Measurements from ENCODE around the gene LUZP2. TPM values are rescaled to one million over a fixed set of nuclear protein-coding genes. Genes with fewer than 3 reads are reported as not detected.

LUZP2 gene
- total RNA-seq, 2 experiments from 2014 or later = not detected

- Histone ChIP-seq H3K36me3 (ENCODE audit: insufficient read depth, low read length) (no peaks in the 10 kb centered on the region), H3K27me3 (ENCODE audit: control insufficient read depth in 1 of 2, insufficient read depth in 2 of 2, low read length in 2 of 2) (no peaks in the 10 kb centered on the region), H3K4me3 (ENCODE audit: low read length) (no peak overlapping the region), H3K4me1 (ENCODE audit: insufficient read depth, low read length) (no peaks in the 10 kb centered on the region), H3K27ac (ENCODE audit: low read depth in 1 of 2, low read length in 2 of 2) (no peak overlapping the region), H3K9me3 (ENCODE audit: control insufficient read depth in 1 of 2, insufficient read depth in 1 of 2, low read length in 2 of 2) (peaks cover 0 to 15% of the 10 kb centered on the region in 2 experiments)
- Mint-ChIP-seq H3K27me3 (no peaks in the 10 kb centered on the region), H3K4me3 (no peak overlapping the region), H3K36me3 (ENCODE audit: low read depth) (no peaks in the 10 kb centered on the region), H3K9me3 (peaks cover 9% of the 10 kb centered on the region), H3K27ac (no peak overlapping the region), H3K4me1 (ENCODE audit: low read depth) (no peaks in the 10 kb centered on the region)
- ChIA-PET CTCF (no interaction called here), POLR2A (no interaction called here)
- ATAC-seq (ENCODE audit: poor library complexity) = no peak
- intact Hi-C loops (cut with DNase I, micrococcal nuclease) = no loop called here
- TF ChIP-seq, protein P1, sequence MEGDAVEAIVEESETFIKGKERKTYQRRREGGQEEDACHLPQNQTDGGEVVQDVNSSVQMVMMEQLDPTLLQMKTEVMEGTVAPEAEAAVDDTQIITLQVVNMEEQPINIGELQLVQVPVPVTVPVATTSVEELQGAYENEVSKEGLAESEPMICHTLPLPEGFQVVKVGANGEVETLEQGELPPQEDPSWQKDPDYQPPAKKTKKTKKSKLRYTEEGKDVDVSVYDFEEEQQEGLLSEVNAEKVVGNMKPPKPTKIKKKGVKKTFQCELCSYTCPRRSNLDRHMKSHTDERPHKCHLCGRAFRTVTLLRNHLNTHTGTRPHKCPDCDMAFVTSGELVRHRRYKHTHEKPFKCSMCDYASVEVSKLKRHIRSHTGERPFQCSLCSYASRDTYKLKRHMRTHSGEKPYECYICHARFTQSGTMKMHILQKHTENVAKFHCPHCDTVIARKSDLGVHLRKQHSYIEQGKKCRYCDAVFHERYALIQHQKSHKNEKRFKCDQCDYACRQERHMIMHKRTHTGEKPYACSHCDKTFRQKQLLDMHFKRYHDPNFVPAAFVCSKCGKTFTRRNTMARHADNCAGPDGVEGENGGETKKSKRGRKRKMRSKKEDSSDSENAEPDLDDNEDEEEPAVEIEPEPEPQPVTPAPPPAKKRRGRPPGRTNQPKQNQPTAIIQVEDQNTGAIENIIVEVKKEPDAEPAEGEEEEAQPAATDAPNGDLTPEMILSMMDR (IDR thresholded peaks at IDR 0.05) = no peak
- DNase-seq = no peak
These were observed 428.2 kb downstream of the LUZP2 start for GRCh38 chr11:24925091-24925490.

DNA sequence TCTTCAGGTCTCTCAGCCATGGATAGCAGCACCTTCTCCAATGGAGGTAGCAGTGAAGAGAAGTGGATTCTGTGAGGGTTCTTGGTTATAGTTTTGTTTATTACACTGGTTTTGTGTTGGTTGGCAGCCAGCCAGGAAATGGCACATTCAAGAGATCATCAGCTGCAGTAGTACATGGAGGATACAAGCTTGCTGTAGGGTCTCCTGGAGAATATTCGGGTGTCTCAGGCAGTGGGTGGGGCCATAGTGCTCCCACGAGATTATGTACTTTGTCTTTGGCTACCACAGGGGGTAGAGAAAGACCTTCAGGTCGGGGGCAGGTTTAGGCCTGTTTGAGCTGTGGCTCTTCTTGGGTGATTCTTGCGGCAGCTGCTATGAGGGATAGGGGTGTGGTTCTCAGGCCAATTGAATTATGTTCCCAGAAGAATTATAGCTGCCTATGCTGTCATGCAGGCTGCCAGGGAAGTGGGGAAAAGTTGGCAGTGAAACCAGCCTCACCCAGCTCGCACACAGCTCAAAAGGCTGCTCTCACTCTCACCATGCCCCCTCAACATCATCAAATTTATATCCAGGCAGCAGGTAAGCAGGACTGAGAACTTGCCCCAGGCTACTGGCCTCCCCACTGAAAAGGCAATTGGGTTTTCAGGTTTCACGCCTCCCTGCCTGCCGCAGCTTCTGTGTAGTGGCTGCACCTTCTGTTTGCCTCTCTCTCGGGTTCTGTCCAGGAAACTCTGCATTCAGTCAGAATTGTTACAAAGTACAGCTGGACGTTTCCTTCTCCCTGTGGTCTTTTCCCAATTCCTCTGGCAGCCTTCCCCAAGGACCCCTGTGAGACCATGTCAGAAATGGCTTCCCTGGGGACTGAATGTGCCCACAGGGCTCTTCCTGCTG lies 435.5 kb downstream of the LUZP2 start:
- no peak for ATAC-seq (ENCODE audit: poor library complexity)
- Histone ChIP-seq H3K4me1 (ENCODE audit: insufficient read depth, low read length) (no peaks in the 10 kb centered on the region), H3K27me3 (ENCODE audit: control insufficient read depth in 1 of 2, insufficient read depth in 2 of 2, low read length in 2 of 2) (no peaks in the 10 kb centered on the region), H3K36me3 (ENCODE audit: insufficient read depth, low read length) (no peaks in the 10 kb centered on the region), H3K27ac (ENCODE audit: low read depth in 1 of 2, low read length in 2 of 2) (no peak overlapping the region), H3K4me3 (ENCODE audit: low read length) (no peak overlapping the region), H3K9me3 (ENCODE audit: control insufficient read depth in 1 of 2, insufficient read depth in 1 of 2, low read length in 2 of 2) (peaks cover 0 to 7% of the 10 kb centered on the region in 2 experiments)
- Mint-ChIP-seq H3K9me3 (peaks cover 18% of the 10 kb centered on the region), H3K27me3 (no peaks in the 10 kb centered on the region), H3K4me1 (ENCODE audit: low read depth) (no peaks in the 10 kb centered on the region), H3K4me3 (no peak overlapping the region), H3K36me3 (ENCODE audit: low read depth) (no peaks in the 10 kb centered on the region), H3K27ac (no peak overlapping the region)
- DNase-seq = no peak
- TF ChIP-seq, protein P1 (IDR thresholded peaks at IDR 0.05) = no peak
- intact Hi-C loops (cut with DNase I, micrococcal nuclease) = no loop called here
- ChIA-PET POLR2A (no interaction called here), CTCF (no interaction called here)

GRCh38 chr11:24934733-24935439 lies 438.0 kb downstream of the LUZP2 start:
- Histone ChIP-seq H3K27ac (ENCODE audit: low read depth in 1 of 2, low read length in 2 of 2) (no peak overlapping the region), H3K4me1 (ENCODE audit: insufficient read depth, low read length) (no peaks in the 10 kb centered on the region), H3K4me3 (ENCODE audit: low read length) (no peak overlapping the region), H3K36me3 (ENCODE audit: insufficient read depth, low read length) (no peaks in the 10 kb centered on the region), H3K27me3 (ENCODE audit: control insufficient read depth in 1 of 2, insufficient read depth in 2 of 2, low read length in 2 of 2) (no peaks in the 10 kb centered on the region), H3K9me3 (ENCODE audit: control insufficient read depth in 1 of 2, insufficient read depth in 1 of 2, low read length in 2 of 2) (peaks cover 0 to 11% of the 10 kb centered on the region in 2 experiments)
- H3K27ac Mint-ChIP-seq = no peak overlapping the region
- ATAC-seq (ENCODE audit: poor library complexity) = no peak
- no peak overlapping the region for H3K4me3 Mint-ChIP-seq
- H3K9me3 Mint-ChIP-seq = peaks cover 13% of the 10 kb centered on the region
- intact Hi-C loops (cut with DNase I, micrococcal nuclease) = no loop called here
- ChIA-PET CTCF (no interaction called here), POLR2A (no interaction called here)
- H3K27me3 Mint-ChIP-seq = no peaks in the 10 kb centered on the region
- DNase-seq = no peak
- TF ChIP-seq, protein P1 (IDR thresholded peaks at IDR 0.05) = no peak
- H3K36me3 Mint-ChIP-seq (ENCODE audit: low read depth) = no peaks in the 10 kb centered on the region
- no peaks in the 10 kb centered on the region for H3K4me1 Mint-ChIP-seq (ENCODE audit: low read depth)
